GM18873 (cell line): ENCODE results near the gene AQP9.
"Not testable (repeated sequence)": the region's sequence is repeated elsewhere in the genome, so short reads cannot be mapped to it uniquely, and the experiment has no call there.

Source experiments
- ATAC-seq: cut with Tn5 transposase; IDR thresholded peaks from one replicate; pipeline ENCODE4 v1.9.1; 2021; ENCODE audit warnings: mild to moderate bottlenecking, moderate library complexity, moderate number of reproducible peaks; ENCODE audit not compliant: unreplicated experiment, low FRiP score

AQP9 gene, protein sequence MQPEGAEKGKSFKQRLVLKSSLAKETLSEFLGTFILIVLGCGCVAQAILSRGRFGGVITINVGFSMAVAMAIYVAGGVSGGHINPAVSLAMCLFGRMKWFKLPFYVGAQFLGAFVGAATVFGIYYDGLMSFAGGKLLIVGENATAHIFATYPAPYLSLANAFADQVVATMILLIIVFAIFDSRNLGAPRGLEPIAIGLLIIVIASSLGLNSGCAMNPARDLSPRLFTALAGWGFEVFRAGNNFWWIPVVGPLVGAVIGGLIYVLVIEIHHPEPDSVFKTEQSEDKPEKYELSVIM

GRCh38 chr15:58138106-58138505, at the start of gene AQP9:
TSS of gene AQP9 (plus strand) at chr15:58138381. CDS start at chr15:58138566, 185 bp downstream.
- ATAC-seq = no peak

GRCh38 chr15:58095415-58095814, 42.8 kb upstream of the AQP9 start:
- ATAC-seq = no peak

DNA sequence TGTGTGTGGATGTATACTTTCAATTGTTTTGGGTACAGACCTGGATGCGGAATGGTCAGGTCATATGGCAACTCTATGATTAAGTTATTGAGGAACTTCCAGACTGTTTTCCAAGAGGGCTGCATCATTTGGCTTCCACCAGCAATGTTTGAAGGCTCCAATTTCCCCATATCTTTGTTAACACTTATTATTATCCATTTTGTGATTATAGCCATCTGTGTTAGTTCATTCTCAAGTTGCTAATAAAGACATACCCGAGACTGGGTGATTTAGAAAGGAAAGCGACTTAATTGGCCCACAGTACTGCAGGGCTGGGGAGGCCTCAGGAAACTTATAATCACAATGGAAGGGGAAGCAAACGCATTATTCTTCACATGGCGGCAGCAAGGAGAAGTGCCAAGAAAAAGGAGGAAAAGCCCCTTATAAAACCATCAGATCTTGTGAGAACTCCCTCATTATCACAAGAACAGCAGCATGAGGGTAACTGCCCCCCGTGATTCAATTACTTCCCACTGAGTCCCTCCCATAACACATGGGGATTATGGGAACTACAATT, 41.6 kb upstream of the AQP9 start:
- no peak for ATAC-seq

DNA sequence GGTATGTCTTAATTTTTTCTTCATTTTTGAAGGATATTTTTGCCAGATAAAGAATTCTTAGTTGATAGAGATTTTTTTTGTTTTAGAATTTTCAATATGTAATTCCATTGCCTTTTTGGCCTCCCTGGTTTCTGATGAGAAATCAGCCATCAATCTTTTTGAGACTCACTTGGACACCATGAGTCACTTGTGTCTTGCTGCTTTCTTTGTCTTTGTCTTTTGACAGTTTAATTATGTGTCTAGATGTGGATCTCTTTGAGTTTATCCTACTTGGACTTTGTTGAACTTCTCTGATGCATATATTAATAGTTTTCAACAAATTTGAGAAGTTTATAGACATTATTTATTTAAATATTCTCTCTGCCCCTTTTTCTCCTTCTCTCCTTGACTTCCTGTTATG, 34.7 kb upstream of the AQP9 start:
- no peak for ATAC-seq

DNA sequence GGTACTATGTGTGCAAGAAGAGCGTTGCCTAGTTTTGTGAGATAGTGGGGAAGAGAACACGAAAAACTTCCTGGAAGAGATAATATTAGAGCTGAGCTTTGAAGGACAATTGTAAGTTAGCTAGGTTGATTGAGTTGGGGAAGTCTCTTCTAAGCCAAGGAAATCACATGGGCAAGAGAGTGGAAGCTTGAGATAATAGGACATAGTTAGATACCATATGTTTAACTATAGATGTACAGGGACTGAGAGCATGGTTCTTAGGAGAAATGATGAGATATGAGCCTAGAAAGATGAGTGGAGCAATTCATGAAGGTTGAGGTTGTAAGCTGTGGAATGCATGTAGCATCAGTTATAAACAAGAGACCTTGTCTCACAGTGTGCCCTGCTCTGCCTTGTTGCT, 30.1 kb upstream of the AQP9 start:
- ATAC-seq = no peak

- ATAC-seq = no peak
Measured at GRCh38 chr15:58109419-58109818, 28.8 kb upstream of the AQP9 start.

DNA sequence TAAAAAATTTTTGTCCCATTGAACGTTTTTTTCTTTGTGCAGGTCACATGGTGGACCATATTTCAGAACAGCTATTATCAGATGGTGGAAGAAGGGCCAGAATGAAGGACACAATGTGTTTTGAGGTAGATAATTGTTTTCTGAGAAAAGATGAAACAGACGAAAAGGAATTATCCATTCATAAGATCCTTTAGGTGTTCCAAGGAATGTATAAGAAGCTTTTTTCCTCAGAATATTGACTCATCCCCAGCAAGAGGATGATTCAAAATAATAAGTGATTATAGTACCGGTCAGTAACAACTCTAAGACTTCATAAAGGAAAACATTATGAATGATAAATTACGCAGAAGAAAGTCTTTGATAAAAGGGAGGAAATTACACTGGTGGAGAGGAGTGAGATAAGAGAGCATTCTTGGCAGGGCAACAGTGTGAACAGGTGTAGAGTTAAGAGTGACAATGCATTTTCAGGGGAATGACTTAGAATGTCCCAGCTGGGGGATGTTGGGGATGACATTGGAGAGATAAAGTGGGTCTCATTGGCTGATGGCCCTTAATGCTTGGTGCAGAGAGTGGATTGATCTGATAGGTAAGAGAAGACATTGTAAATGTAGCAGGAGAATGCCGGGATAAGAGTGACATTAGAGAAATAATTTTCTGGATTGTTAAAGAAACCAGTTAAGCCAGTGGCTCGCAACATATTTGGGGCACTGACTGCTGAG, 27.0 kb upstream of the AQP9 start:
- no peak for ATAC-seq

- ATAC-seq = no peak
Measured at GRCh38 chr15:58111718-58112104, 26.5 kb upstream of the AQP9 start.

- not testable (repeated sequence) for ATAC-seq
Measured at GRCh38 chr15:58113358-58113757, 24.8 kb upstream of the AQP9 start.

DNA sequence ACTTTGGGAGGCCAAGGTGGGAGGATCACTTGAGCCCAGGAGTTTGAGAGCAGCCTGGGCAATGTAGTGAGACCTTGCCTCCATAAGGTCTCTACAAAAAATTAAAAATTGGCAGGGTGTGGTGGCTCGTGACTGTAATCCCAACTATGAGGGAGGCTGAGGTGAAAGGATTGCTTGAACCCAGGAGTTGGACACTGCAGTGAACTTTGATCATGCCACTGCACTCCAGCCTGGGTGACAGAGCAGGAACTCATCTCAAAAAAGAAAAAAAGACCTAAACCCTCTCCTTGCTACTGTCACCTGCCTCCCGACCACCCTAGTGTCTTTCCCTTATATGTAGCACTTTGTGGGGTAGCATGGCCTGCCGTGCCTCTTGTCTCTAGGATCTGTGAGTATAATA, 23.8 kb upstream of the AQP9 start:
- ATAC-seq = no peak

GRCh38 chr15:58114812-58115211, 23.4 kb upstream of the AQP9 start:
- ATAC-seq = no peak

- no peak for ATAC-seq
Measured at GRCh38 chr15:58115692-58116091, 22.5 kb upstream of the AQP9 start.

DNA sequence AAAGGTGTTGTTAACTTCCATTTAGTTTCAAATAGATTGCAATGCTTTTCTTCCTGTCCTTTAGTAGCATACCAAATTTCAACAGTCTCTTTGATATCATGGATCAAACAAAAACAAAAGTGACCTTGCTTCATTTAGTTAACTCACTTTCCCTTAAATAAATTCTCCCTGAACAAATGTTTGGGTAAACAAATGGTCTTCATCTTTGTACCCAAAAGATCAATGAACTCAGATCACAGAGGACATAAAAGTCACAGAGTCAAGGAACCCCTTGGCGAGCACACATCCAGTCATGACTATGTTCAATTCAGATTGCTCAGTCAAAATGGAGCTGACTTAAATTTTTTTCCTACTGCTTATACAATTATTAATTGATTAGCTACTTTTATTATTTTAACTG, 20.6 kb upstream of the AQP9 start:
- ATAC-seq = no peak

DNA sequence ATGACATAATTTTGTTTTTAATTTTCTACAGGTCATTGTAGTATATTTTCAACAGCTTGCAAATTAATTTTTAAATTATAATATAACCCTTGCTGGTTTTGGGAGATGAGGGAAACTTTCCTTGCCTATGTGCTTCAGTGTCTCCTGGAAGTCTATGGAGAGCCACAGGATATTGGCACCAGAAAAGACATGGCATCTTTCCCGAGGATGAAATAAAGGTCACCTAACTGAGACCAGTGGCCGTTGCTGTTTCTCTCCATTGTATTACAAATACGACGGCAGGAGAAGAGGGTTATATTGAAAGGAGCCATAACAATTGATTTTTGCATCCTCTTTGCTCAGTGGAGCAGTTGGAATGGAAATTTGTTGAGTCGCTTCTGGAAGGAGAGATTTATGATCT, 19.9 kb upstream of the AQP9 start:
- no peak for ATAC-seq

GRCh38 chr15:58119016-58119415, 19.2 kb upstream of the AQP9 start:
- no peak for ATAC-seq

DNA sequence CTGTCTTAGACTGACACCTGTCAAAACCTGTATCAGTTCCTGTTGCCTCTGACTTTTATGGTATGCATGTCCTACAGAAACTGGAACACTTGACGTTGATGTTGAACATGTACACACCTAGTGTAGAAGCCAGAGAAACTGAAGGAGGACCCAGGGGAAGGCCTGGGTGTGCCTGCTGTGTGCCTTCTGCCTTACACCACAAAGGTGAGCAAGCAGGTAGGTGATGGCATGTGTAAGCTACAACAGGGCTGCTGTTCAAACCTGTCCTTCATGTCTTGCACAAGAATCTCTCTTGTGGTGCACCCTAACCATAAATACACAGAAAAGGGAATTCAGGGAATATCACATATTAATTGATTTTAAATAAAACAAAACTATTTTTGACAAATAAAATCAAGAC, 13.6 kb upstream of the AQP9 start:
- ATAC-seq = no peak

GRCh38 chr15:58125333-58125732, 12.8 kb upstream of the AQP9 start:
- ATAC-seq = no peak

DNA sequence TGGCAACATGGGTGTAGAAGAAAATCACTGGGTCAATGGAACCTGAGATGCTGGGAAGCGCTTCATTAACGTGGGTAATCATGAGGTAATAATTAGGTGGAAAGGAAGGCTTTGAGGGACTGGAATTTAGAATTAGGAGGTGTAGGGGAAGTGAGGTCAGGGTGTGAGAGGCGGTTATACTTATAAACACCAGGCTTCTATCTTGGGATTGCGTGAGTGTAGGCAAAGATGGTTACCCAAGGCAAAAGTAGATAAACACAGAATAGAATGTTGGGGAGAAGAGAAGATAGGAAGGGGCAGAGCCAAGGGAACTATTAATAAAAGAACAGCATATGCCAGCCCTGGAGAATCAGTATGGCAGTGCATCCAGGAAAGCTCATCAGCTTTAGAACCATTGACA, 3.3 kb upstream of the AQP9 start:
- no peak for ATAC-seq

GRCh38 chr15:58135511-58136174, 2.5 kb upstream of the AQP9 start:
- ATAC-seq = no peak

GRCh38 chr15:58136731-58137130, 1.4 kb upstream of the AQP9 start:
- ATAC-seq = no peak

DNA sequence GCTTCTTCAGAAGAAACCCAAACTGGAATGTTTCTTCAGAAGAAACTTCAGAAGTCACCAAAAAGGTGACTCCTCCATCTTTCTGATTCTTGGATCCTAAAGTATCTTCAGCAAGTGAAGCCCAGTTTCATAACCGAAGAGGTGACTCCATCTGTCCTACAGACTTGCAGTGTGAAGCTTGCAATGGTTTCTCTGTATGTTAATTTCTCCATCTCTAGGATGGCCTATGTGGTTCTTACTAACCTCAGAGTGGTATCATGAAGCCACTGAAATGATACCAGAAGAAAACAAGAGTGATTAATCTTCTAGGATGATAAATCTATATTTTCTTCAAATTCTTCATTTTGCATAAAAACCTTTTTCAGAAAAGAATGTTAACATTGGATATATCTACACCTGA, 495 bp upstream of the AQP9 start:
- ATAC-seq = no peak
